Prostate gland (tissue), 2 donors: ENCODE results near the gene DAB1.

Experiments used
- CTCF ChIP-seq, 4 experiments: fragments of 200-600 bp in 2 of 4; fragments of 450-650 bp in 2 of 4; sonication (generic) in 2 of 4; IDR thresholded peaks; 1 replicate in 3 of 4; 2 replicates in 1 of 4; pipeline ENCODE4 v1.5.1; 2016 to 2019; ENCODE audit warnings: antibody characterized with exemption in 4 of 4, mild to moderate bottlenecking in 2 of 4, moderate library complexity in 2 of 4
- POLR2A ChIP-seq: fragments of 450-650 bp; IDR thresholded peaks from one replicate; pipeline ENCODE4 v1.6.1; 2016; ENCODE audit warnings: antibody characterized with exemption, mild to moderate bottlenecking
- POLR2AphosphoS5 ChIP-seq: sonication (generic); formaldehyde crosslinking; IDR thresholded peaks from one replicate; pipeline ENCODE4 v1.6.1; 2017; ENCODE audit warnings: antibody characterized with exemption

- TF ChIP-seq CTCF (IDR thresholded peaks at IDR 0.05) (no peak), POLR2A (no peak), POLR2AphosphoS5 (no peak)
Observed at GRCh38 chr1:57115030-57115614, 308.7 kb downstream of the DAB1 start.
